AG04450 (cell line): ENCODE data around the gene WDFY3. TPM values are rescaled to one million over a fixed set of nuclear protein-coding genes. Genes with fewer than 3 reads are reported as not detected.

Experiments used
- CTCF ChIA-PET: fragments of 300-600, 350-600 bp; formaldehyde crosslinking; extraction: SDS; loops from one replicate; lab custom pipeline; 2022; ENCODE audit warnings: antibody characterized with exemption, inconsistent platforms; lab: Charles Lee
- POLR2A ChIA-PET: fragments of 350-600 bp; formaldehyde crosslinking; extraction: SDS; loops from one replicate; lab custom pipeline; 2021; ENCODE audit warnings: antibody characterized with exemption, inconsistent platforms; lab: Yijun Ruan, JAX
- DNase-seq: peaks from one replicate; pipeline ENCODE4 v3.0.0-alpha.2; 2011; ENCODE audit warnings: low read depth, low spot score
- H3K27ac ChIP-seq: one replicate; pipeline ENCODE4 v1.5.1; 2012; ENCODE audit warnings: low read depth, low read length, control low read depth
- H3K27me3 ChIP-seq: one replicate; pipeline ENCODE4 v1.6.0; 2012; ENCODE audit warnings: low read length; ENCODE audit not compliant: control insufficient read depth, insufficient read depth
- H3K4me3 ChIP-seq: 2 replicates; pipeline ENCODE4 v1.5.1; 2011; ENCODE audit warnings: mild to moderate bottlenecking, low read depth, low read length, control low read depth
- H3K9me3 ChIP-seq: 2 replicates; pipeline ENCODE4 v1.5.1; 2012; ENCODE audit warnings: low read length; ENCODE audit not compliant: control insufficient read depth, insufficient read depth
- CTCF ChIP-seq: IDR thresholded peaks from 2 replicates; pipeline ENCODE4 v1.5.1; 2011; ENCODE audit warnings: low read depth, low read length, control low read depth, inconsistent platforms
- polyA plus RNA-seq: library from polyadenylated mRNA; depleted of rRNA; stranded (reverse); fragments of >200 nt; gene quantifications from 2 replicates; pipeline ENCODE4 v1.2.3, GENCODE V29; 2011

Gene WDFY3
- polyA plus RNA-seq, 1 experiment, result 31.5 TPM

DNA sequence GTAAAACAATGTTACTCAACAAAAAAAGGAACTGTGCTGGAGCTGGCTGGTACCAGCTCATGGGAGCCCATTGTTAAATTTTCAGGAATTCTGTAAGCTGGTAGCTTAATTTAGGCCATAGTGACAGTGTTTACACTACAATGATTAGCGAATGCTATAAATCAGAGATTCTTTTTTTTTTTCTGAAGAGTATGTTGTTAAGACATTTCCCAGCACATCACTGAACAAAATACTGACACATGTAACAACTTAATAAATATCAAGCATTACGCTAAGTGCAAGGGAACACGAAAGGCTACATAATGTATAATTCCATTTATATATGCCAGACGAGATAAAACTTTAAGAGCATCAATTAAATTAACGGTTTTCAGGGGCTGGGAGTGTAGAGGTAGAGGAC is 4.4 kb downstream of the WDFY3 start:
- H3K27ac ChIP-seq, result no peak overlapping the region
- no peak overlapping the region for H3K4me3 ChIP-seq
- TF ChIP-seq CTCF, result no peak
- POLR2A ChIA-PET, result no interaction called here
- DNase-seq, result no peak
- CTCF ChIA-PET, result interaction anchor here (0.7 to 1.5 kb wide), 2 partner anchors 9 to 12 kb away, joined by 3 to 4 read pairs; no protein-coding TSS in a partner anchor
- H3K27me3 ChIP-seq, result no peaks in the 10 kb centered on the region
- no peaks in the 10 kb centered on the region for H3K9me3 ChIP-seq

DNA sequence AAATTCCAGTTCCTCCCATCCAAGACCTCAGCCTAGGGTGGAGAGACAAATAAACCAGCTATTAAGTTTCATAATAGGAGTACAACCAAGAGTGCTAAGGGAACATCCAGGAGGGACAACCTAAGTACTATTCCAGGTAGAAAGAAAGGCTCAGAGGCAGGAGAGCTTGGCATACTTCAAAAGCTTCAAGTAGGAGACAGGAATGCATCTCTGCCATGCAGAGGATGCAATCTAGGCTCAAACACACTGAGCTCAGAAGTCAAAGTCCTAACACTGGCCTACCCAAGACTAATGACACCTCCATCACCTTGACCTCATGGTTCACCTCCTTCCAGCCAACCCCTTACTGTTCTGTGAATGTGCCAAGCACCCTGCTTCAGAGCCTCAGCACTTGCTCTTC is 8.1 kb downstream of the WDFY3 start:
- ChIA-PET CTCF (no interaction called here), POLR2A (no interaction called here)
- Histone ChIP-seq H3K27ac (no peak overlapping the region), H3K27me3 (no peaks in the 10 kb centered on the region), H3K4me3 (no peak overlapping the region), H3K9me3 (no peaks in the 10 kb centered on the region)
- no peak for TF ChIP-seq CTCF
- no peak for DNase-seq

DNA sequence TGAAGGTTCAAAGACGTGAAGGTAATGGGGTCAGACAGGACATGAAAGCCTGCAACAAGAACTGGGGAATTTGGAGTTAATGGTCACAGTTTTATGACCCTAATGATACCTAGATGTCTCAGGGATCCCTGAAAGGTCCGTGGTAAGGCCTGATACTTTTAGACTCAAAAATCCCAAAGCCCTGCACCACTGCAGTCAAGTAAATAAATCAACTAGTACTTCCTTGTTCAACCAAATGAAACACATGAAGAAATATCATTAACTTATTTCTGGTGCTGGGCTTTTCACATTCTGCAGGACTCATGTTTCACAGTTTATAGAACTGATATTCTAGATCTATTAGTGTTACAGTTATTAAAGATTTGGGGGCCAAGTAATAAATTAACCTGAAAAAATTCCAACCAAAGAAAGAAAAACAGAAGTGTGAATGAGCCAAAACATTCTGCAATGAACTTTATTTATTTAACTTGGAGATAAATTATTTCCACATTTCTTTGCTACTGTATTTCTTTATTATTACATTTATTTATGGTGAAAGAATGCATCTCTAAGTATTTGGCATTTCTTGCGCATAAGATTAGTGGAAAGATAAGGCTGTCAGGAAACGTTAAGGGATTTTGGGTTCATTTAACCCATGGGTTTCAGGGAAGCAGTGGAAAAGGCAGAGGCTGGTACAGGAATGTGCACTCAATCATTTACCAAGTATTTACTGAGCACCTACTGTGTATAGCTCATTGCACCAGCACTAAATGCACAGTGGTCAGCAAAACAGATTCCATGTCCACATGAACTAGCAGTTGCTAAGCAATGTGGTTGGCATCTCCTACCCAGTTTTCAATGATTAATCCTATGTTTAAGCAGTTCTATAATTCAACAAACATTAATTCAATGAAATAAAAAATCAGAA is 8.7 kb downstream of the WDFY3 start:
- no peak for DNase-seq
- TF ChIP-seq CTCF, result no peak
- Histone ChIP-seq H3K27ac (no peak overlapping the region), H3K9me3 (no peaks in the 10 kb centered on the region), H3K4me3 (no peak overlapping the region), H3K27me3 (no peaks in the 10 kb centered on the region)
- ChIA-PET CTCF (no interaction called here), POLR2A (no interaction called here)

DNA sequence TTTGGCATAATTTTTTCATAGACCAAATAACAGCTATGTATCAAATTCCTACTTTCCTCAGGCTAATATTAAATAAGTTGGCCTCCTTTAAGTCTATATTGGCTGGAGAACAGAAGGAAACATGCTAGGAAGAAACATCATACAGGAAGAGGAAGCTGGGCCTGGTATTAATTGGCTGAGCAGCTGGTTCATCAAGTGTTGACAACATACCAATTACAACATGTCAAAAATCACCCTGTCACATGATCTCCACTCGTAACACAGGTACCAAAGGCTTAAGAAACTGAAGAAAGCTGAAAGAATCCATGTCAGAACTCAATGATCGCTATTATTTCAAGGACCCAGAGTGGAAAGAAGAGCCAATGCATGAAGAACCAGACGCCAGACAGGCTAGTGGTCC is 10.5 kb downstream of the WDFY3 start:
- no peak for TF ChIP-seq CTCF
- Histone ChIP-seq H3K27me3 (no peaks in the 10 kb centered on the region), H3K9me3 (no peaks in the 10 kb centered on the region), H3K4me3 (no peak overlapping the region), H3K27ac (no peak overlapping the region)
- no peak for DNase-seq
- ChIA-PET POLR2A (no interaction called here), CTCF (interaction anchor here (1.2 to 2.3 kb wide), 3 partner anchors 10 to 206 kb away, joined by 3 to 9 read pairs (median 6); partner anchors contain the start of gene WDFY3)

DNA sequence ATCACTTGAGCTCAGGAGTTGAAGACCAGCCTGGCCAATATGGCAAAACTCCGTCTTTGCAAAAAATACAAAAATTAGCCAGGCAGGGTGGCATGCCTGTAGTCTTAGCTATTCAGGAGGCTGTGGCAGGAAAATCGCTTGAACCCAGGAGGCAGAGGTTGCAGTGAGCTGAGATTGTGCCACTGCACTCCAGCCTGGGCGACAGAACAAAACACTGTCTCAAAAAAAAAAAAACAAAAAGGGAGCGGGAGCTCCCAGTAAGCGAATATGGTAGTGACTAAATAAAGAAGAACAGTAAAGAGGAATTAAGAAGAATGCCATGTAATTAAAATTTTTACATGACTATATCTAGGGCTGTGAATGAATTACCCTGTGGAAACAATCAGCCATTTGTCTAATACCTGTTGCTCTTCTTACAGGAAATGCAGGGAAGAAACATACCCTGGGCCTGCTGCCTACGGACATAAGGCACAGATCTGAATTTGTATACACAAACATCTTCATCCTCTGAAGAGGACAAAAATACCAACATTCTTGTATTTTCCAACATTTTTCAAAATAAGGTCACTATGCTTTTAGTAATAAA is 11.4 kb downstream of the WDFY3 start:
- Histone ChIP-seq H3K27ac (no peak overlapping the region), H3K27me3 (no peaks in the 10 kb centered on the region), H3K9me3 (no peaks in the 10 kb centered on the region), H3K4me3 (no peak overlapping the region)
- CTCF ChIA-PET, result interaction anchor here (1.9 to 2.3 kb wide), 2 partner anchors 16 to 206 kb away, joined by 6 to 9 read pairs; no protein-coding TSS in a partner anchor
- DNase-seq, result no peak
- POLR2A ChIA-PET, result interaction anchor here (0.6 kb wide), 1 partner anchor 1944 kb away, joined by 4 read pairs; the partner anchor contains the start of gene LIN54
- no peak for TF ChIP-seq CTCF
